IMR-90 (cell line): ENCODE data around the gene KCTD11. TPM values are rescaled to one million over a fixed set of nuclear protein-coding genes. Genes with fewer than 3 reads are reported as not detected.

Experiments used
- ATAC-seq: fragments of 200-7000 bp; cut with Tn5 transposase; 2 replicates; pipeline ENCODE4 v1.9.1; 2020; ENCODE audit warnings: low read depth, mild to moderate bottlenecking, moderate library complexity
- BruUV-seq: library from RNA; stranded (reverse); fragments of 400-500 nt; replicated peaks from 2 replicates; lab custom pipeline; 2021; lab: Mats Ljungman, UMichigan
- CTCF ChIA-PET: fragments of 300-600 bp; formaldehyde crosslinking; extraction: SDS; loops from one replicate; lab custom pipeline; 2021; ENCODE audit warnings: antibody characterized with exemption; lab: Yijun Ruan, JAX
- POLR2A ChIA-PET: fragments of 300-600 bp; sonication (Branson Sonifier 250); formaldehyde crosslinking; loops from one replicate; lab custom pipeline; 2022; ENCODE audit warnings: antibody characterized with exemption; ENCODE audit not compliant: unreplicated experiment; lab: Charles Lee
- DNase-seq: peaks from one replicate; pipeline ENCODE4 v3.0.0; 2013
- H2AFZ ChIP-seq: replicated peaks from 2 replicates; pipeline ENCODE3; 2013; ENCODE audit warnings: low read length, mild to moderate bottlenecking; ENCODE audit not compliant: poor library complexity
- H2AK5ac ChIP-seq: 2 replicates; pipeline ENCODE4 v1.6.1; 2013; ENCODE audit warnings: low read depth, low read length, inconsistent platforms
- H2AK9ac ChIP-seq: replicated peaks from 2 replicates; pipeline ENCODE3; 2013; ENCODE audit warnings: mild to moderate bottlenecking, low read depth, low read length, moderate library complexity; ENCODE audit not compliant: poor library complexity
- H2BK120ac ChIP-seq: 2 replicates; pipeline ENCODE4 v1.6.1; 2013; ENCODE audit warnings: low read depth, low read length, inconsistent platforms
- H2BK15ac ChIP-seq: 3 replicates; pipeline ENCODE4 v1.6.1; 2013; ENCODE audit warnings: low read depth, low read length, inconsistent platforms
- H2BK20ac ChIP-seq: 2 replicates; pipeline ENCODE4 v1.6.1; 2013; ENCODE audit warnings: low read depth, mild to moderate bottlenecking, inconsistent platforms, low read length, moderate library complexity
- H2BK5ac ChIP-seq: 2 replicates; pipeline ENCODE4 v1.6.1; 2013; ENCODE audit warnings: mild to moderate bottlenecking, low read depth, low read length, inconsistent platforms; ENCODE audit not compliant: poor library complexity, severe bottlenecking
- H3K14ac ChIP-seq: replicated peaks from 2 replicates; pipeline ENCODE4 v1.6.1; 2013; ENCODE audit warnings: low read depth, low read length, inconsistent platforms
- H3K18ac ChIP-seq: 2 replicates; pipeline ENCODE4 v1.6.1; 2013; ENCODE audit warnings: low read depth, low read length, control low read depth
- H3K23ac ChIP-seq: 2 replicates; pipeline ENCODE4 v1.6.1; 2013; ENCODE audit warnings: low read depth, low read length, inconsistent platforms
- H3K27ac ChIP-seq: 2 replicates; pipeline ENCODE4 v1.5.1; 2013; ENCODE audit warnings: mild to moderate bottlenecking, control low read depth, low read length; ENCODE audit not compliant: insufficient read depth
- H3K27me3 ChIP-seq: 2 replicates; pipeline ENCODE4 v1.6.1; 2013; ENCODE audit warnings: low read length; ENCODE audit not compliant: control insufficient read depth, insufficient read depth
- H3K36me3 ChIP-seq: 2 replicates; pipeline ENCODE4 v1.6.1; 2013; ENCODE audit warnings: low read length, mixed read lengths; ENCODE audit not compliant: control insufficient read depth, insufficient read depth
- H3K4ac ChIP-seq: 2 replicates; pipeline ENCODE4 v1.6.1; 2013; ENCODE audit warnings: low read depth, low read length, inconsistent platforms
- H3K4me1 ChIP-seq: 2 replicates; pipeline ENCODE4 v1.6.1; 2013; ENCODE audit warnings: low read length, mixed read lengths; ENCODE audit not compliant: control insufficient read depth, insufficient read depth
- H3K4me2 ChIP-seq: 2 replicates; pipeline ENCODE4 v1.6.1; 2013; ENCODE audit warnings: low read depth, mild to moderate bottlenecking, control low read depth, low read length, moderate library complexity
- H3K4me3 ChIP-seq: 2 replicates; pipeline ENCODE4 v1.5.1; 2013; ENCODE audit warnings: low read depth, mild to moderate bottlenecking, control low read depth, low read length, moderate library complexity; ENCODE audit not compliant: insufficient read depth
- H3K56ac ChIP-seq: 2 replicates; pipeline ENCODE4 v1.6.1; 2013; ENCODE audit warnings: low read length, inconsistent platforms; ENCODE audit not compliant: insufficient read depth; ENCODE audit errors: extremely low read depth
- H3K79me1 ChIP-seq, 2 experiments: 2 replicates each; pipeline ENCODE4 v1.6.1; 2013; ENCODE audit warnings: low read length in 2 of 2, inconsistent platforms in 1 of 2, low read depth in 1 of 2
- H3K9ac ChIP-seq: 2 replicates; pipeline ENCODE4 v1.6.1; 2013; ENCODE audit warnings: low read depth, low read length, control low read depth
- H3K9me1 ChIP-seq: 2 replicates; pipeline ENCODE4 v1.6.1; 2013; ENCODE audit warnings: low read length, inconsistent platforms; ENCODE audit not compliant: insufficient read depth
- H3K9me3 ChIP-seq: 2 replicates; pipeline ENCODE4 v1.6.1; 2013; ENCODE audit warnings: low read length; ENCODE audit not compliant: control insufficient read depth, insufficient read depth
- H4K20me1 ChIP-seq: 2 replicates; pipeline ENCODE4 v1.6.1; 2013; ENCODE audit warnings: low read length, inconsistent platforms; ENCODE audit not compliant: insufficient read depth
- H4K5ac ChIP-seq: 2 replicates; pipeline ENCODE4 v1.6.1; 2013; ENCODE audit warnings: mild to moderate bottlenecking, low read depth, low read length, control low read depth
- H4K8ac ChIP-seq, 2 experiments: 2 replicates each; pipeline ENCODE4 v1.6.1; 2013; ENCODE audit warnings: low read depth in 2 of 2, low read length in 2 of 2, control low read depth in 1 of 2, inconsistent platforms in 1 of 2
- H4K91ac ChIP-seq: 2 replicates; pipeline ENCODE4 v1.6.1; 2013; ENCODE audit warnings: low read depth, low read length, inconsistent platforms; ENCODE audit not compliant: insufficient read depth
- BHLHE40 ChIP-seq: fragments of 150-350 bp; IDR thresholded peaks from 2 replicates; pipeline ENCODE4 v1.6.1; 2016; ENCODE audit warnings: mild to moderate bottlenecking, low read depth, low read length
- CEBPB ChIP-seq: IDR thresholded peaks from 2 replicates; pipeline ENCODE4 v1.6.1; 2012; ENCODE audit warnings: low read depth, low read length, improper control_type of control experiment
- CHD1 ChIP-seq: IDR thresholded peaks from 2 replicates; pipeline ENCODE4 v1.6.1; 2012; ENCODE audit warnings: low read depth, low read length, improper control_type of control experiment
- CTCF ChIP-seq: conservative IDR thresholded peaks from 2 replicates; pipeline ENCODE4 v1.5.1; 2012; ENCODE audit warnings: mild to moderate bottlenecking, low read depth, low read length, improper control_type of control experiment
- ELK1 ChIP-seq: fragments of 150-350 bp; IDR thresholded peaks from 2 replicates; pipeline ENCODE4 v1.6.1; 2016; ENCODE audit warnings: low read depth, mild to moderate bottlenecking, low read length, moderate library complexity, borderline replicate concordance
- MAZ ChIP-seq: IDR thresholded peaks from 2 replicates; pipeline ENCODE4 v1.6.1; 2012; ENCODE audit warnings: low read depth, mild to moderate bottlenecking, low read length, improper control_type of control experiment, moderate library complexity, borderline replicate concordance
- NFE2L2 ChIP-seq: fragments of 150-350 bp; IDR thresholded peaks from 2 replicates; pipeline ENCODE4 v1.6.1; 2016; ENCODE audit warnings: low read depth, mild to moderate bottlenecking, low read length
- RAD21 ChIP-seq: IDR thresholded peaks from 2 replicates; pipeline ENCODE4 v1.6.1; 2012; ENCODE audit warnings: low read length, improper control_type of control experiment
- RCOR1 ChIP-seq: IDR thresholded peaks from 2 replicates; pipeline ENCODE4 v1.6.1; 2012; ENCODE audit warnings: mild to moderate bottlenecking, low read length, improper control_type of control experiment; ENCODE audit not compliant: insufficient replicate concordance
- RFX5 ChIP-seq: IDR thresholded peaks from 2 replicates; pipeline ENCODE4 v1.8.0; 2012; ENCODE audit warnings: low read depth, mild to moderate bottlenecking, low read length, moderate library complexity
- WGBS, 2 experiments: methylation state at CpG; one replicate each; pipeline versions ENCODE4 v1.1.5 to v1.1.7; 2013; ENCODE audit warnings: missing lambda C conversion rate in 2 of 2; ENCODE audit not compliant: insufficient read length in 1 of 2; ENCODE audit errors: extremely low coverage in 2 of 2; 5-methylcytosine and 5-hydroxymethylcytosine counted together
- dilution Hi-C: fragments of 300-500 bp; cut with HindIII; formaldehyde crosslinking; loops from one replicate; pipeline ENCODE4 v1.14.3; 2018; ENCODE audit warnings: low sequenced_read_pairs; ENCODE audit not compliant: unreplicated experiment
- in situ Hi-C: fragments of 300-500 bp; cut with MboI; formaldehyde crosslinking; loops from 3 replicates; pipeline ENCODE4 v1.14.3; 2019; ENCODE audit warnings: low sequenced_read_pairs, inconsistent platforms, mixed read lengths
- intact Hi-C: fragments of 100-400 bp; cut with micrococcal nuclease; formaldehyde crosslinking; loops from 2 replicates; pipeline ENCODE4 v1.10.0; 2022
- polyA plus RNA-seq, 3 experiments: library from polyadenylated mRNA; depleted of rRNA; stranded (reverse); fragments of >200 nt; gene quantifications; 2 replicates each; pipeline ENCODE4 v1.2.3, GENCODE V29; 2012; ENCODE audit warnings: low replicate concordance in 1 of 3
- total RNA-seq: library from RNA; depleted of rRNA; stranded (reverse); fragments of >200 nt; gene quantifications from 2 replicates; pipeline ENCODE4 v1.2.3, GENCODE V29; 2012

The KCTD11 gene
- total and polyA plus RNA-seq, 2 of the 4 experiments (the other 2 are of a cell fraction), result 10.8 to 16.4 TPM

- Histone ChIP-seq H3K9ac (no peak overlapping the region), H2AK9ac (no peak overlapping the region), H2BK20ac (no peak overlapping the region), H3K23ac (no peak overlapping the region), H3K36me3 (peaks cover 44% of the 10 kb centered on the region), H3K56ac (no peak overlapping the region), H3K27me3 (no peaks in the 10 kb centered on the region), H3K27ac (no peak overlapping the region), H3K9me1 (peaks cover 3% of the 10 kb centered on the region; the same call in 1 of the 2 replicates), H2BK5ac (no peak overlapping the region), H4K5ac (no peak overlapping the region), H3K4me2 (no peak overlapping the region), H2AK5ac (no peak overlapping the region), H4K91ac (no peak overlapping the region), H3K4me3 (no peak overlapping the region), H4K8ac (no peak overlapping the region), H3K18ac (no peak overlapping the region), H2BK120ac (no peak overlapping the region), H4K20me1 (no peaks in the 10 kb centered on the region), H3K14ac (no peak overlapping the region), H2AFZ (no peak overlapping the region), H3K4me1 (peaks cover 8% of the 10 kb centered on the region), H2BK15ac (no peak overlapping the region), H3K4ac (no peak overlapping the region), H3K79me1 (peaks cover 14 to 27% of the 10 kb centered on the region in 2 experiments), H3K9me3 (no peaks in the 10 kb centered on the region)
- dilution Hi-C loops, result no loop called here
- BruUV-seq, result TSS peak; percentile 80
- DNase-seq, result no peak
- in situ Hi-C loops, result loop anchor here (5.0 kb wide), 1 partner anchor 33 kb away; the partner anchor contains the start of gene TMEM95
- POLR2A ChIA-PET, result no interaction called here
- WGBS, 2 experiments, result 60% methylated on average over 1 of the region's 19 CpGs; no CpG with 5 or more reads in 1 of the 2 experiments
- CTCF ChIA-PET, result no interaction called here
- TF ChIP-seq CTCF, result no peak
- no peak for TF ChIP-seq RCOR1
- no peak for TF ChIP-seq CEBPB
- no peak for TF ChIP-seq CHD1
- no peak for TF ChIP-seq MAZ
- TF ChIP-seq BHLHE40, result no peak
- TF ChIP-seq RFX5, result no peak
- TF ChIP-seq NFE2L2, result no peak
- no peak for TF ChIP-seq RAD21
- TF ChIP-seq ELK1, result no peak
- ATAC-seq, result no peak
- intact Hi-C loops, result no loop called here
Observed at GRCh38 chr17:7389924-7390910, 38.3 kb downstream of the KCTD11 start.
